Mucosa of descending colon (tissue), 3 donors: ENCODE measurements around the gene PRPF40B. TPM values are rescaled to one million over a fixed set of nuclear protein-coding genes. Genes with fewer than 3 reads are reported as not detected.

Source experiments
- ATAC-seq: fragments of 200-7000 bp; cut with Tn5 transposase; one replicate; pipeline ENCODE4 v1.9.1; 2020; ENCODE audit warnings: mild to moderate bottlenecking, moderate library complexity
- DNase-seq, 3 donors: peaks; one replicate each; pipeline ENCODE4 v3.0.0-alpha.2; 2020
- H3K36me3 ChIP-seq: fragments of 200-600 bp; one replicate; pipeline ENCODE4 v1.8.0; 2021; ENCODE audit warnings: low read depth, mild to moderate bottlenecking
- H3K4me1 ChIP-seq: fragments of 200-600 bp; one replicate; pipeline ENCODE4 v1.8.0; 2021; ENCODE audit warnings: low read depth, mild to moderate bottlenecking
- H3K4me3 ChIP-seq: fragments of 200-600 bp; one replicate; pipeline ENCODE4 v1.8.0; 2021; ENCODE audit warnings: mild to moderate bottlenecking
- H3K9me3 ChIP-seq: fragments of 200-600 bp; one replicate; pipeline ENCODE4 v1.8.0; 2021; ENCODE audit warnings: mild to moderate bottlenecking
- intact Hi-C, 2 donors: fragments of 100-400 bp; cut with DNase I in 1 of 2; cut with micrococcal nuclease in 1 of 2; formaldehyde crosslinking; loops; one replicate each; pipeline versions ENCODE4 v1.11.0 to v1.11.1; 2022; cut with DNase I, micrococcal nuclease
- long read RNA-seq, 2 donors: library from polyadenylated mRNA; unstranded; transcript quantifications; one replicate each; pipeline ENCODE4 v2.0.0, GENCODE V29; 2019 to 2021
- total RNA-seq, 3 donors: library from RNA; stranded (reverse); fragmentation: NEBNext Ultra II Directional in 2 of 3; extraction: Animal tissue kit (Norgen Biotek cat#: 25700) in 2 of 3; gene quantifications; one replicate each; pipeline versions ENCODE4 v1.2.1 to v1.2.4, GENCODE V29; 2021 to 2023
- TF ChIP-seq, protein P1 (sequence below): fragments of 200-600 bp; IDR thresholded peaks from one replicate; pipeline ENCODE4 v1.8.0; 2022; ENCODE audit warnings: antibody characterized with exemption, mild to moderate bottlenecking
- donor health status: DM: no; HTN: no; CAD: no; lungs with moderate emphysema.
- donor health status: DM: no; HTN: no; CAD: no.
- donor health status: DM: no; HTN: yes; CAD: no.

The PRPF40B gene
- 10 to 100 TPM; 11.5 to 27.2 (median 12.7) TPM for total RNA-seq
- long read RNA-seq, donor 1, transcript PRPF40B-209 (26 exons, 3,307 nt): major isoform, 6 of 62 reads
- long read RNA-seq, donor 1, partial matches to known transcripts: 8 of 62 reads
- long read RNA-seq, donor 1, other reads (novel, unspliced or antisense): 48 of 62 reads
- long read RNA-seq, donor 2, partial matches to known transcripts: 1 of 7 reads
- long read RNA-seq, donor 2, other reads (novel, unspliced or antisense): 6 of 7 reads

- Histone ChIP-seq H3K4me3 (peak within 1 kb of the TSS; percentile 22), H3K9me3 (no peaks in the 10 kb centered on the region), H3K4me1 (peaks cover 10% of the 10 kb centered on the region), H3K36me3 (no peaks in the 10 kb centered on the region)
- TF ChIP-seq, protein P1, sequence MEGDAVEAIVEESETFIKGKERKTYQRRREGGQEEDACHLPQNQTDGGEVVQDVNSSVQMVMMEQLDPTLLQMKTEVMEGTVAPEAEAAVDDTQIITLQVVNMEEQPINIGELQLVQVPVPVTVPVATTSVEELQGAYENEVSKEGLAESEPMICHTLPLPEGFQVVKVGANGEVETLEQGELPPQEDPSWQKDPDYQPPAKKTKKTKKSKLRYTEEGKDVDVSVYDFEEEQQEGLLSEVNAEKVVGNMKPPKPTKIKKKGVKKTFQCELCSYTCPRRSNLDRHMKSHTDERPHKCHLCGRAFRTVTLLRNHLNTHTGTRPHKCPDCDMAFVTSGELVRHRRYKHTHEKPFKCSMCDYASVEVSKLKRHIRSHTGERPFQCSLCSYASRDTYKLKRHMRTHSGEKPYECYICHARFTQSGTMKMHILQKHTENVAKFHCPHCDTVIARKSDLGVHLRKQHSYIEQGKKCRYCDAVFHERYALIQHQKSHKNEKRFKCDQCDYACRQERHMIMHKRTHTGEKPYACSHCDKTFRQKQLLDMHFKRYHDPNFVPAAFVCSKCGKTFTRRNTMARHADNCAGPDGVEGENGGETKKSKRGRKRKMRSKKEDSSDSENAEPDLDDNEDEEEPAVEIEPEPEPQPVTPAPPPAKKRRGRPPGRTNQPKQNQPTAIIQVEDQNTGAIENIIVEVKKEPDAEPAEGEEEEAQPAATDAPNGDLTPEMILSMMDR: peak; percentile 33
- DNase-seq (peak; percentile 91 to 93 (median 91)), ATAC-seq (peak; percentile 96)
- intact Hi-C loops: no loop called here
Measured at GRCh38 chr12:49623142-49623904, at the start of gene PRPF40B. PRPF40B (plus strand) TSS chr12:49623561; CDS start chr12:49623591, 30 bp downstream.

- no peaks in the 10 kb centered on the region for H3K4me1 ChIP-seq
- DNase-seq: no peak
- no peaks in the 10 kb centered on the region for H3K9me3 ChIP-seq
- TF ChIP-seq, protein P1: no peak
- no peak for ATAC-seq
- intact Hi-C loops: no loop called here
- H3K36me3 ChIP-seq: no peaks in the 10 kb centered on the region
- H3K4me3 ChIP-seq: no peak overlapping the region
Measured at GRCh38 chr12:49577589-49578315, 45.6 kb upstream of the PRPF40B start.

- H3K4me1 ChIP-seq: no peaks in the 10 kb centered on the region
- intact Hi-C loops: no loop called here
- no peaks in the 10 kb centered on the region for H3K9me3 ChIP-seq
- DNase-seq (no peak), ATAC-seq (no peak)
- H3K4me3 ChIP-seq: no peak overlapping the region
- TF ChIP-seq, protein P1: no peak
- no peaks in the 10 kb centered on the region for H3K36me3 ChIP-seq
Measured at GRCh38 chr12:49578471-49579112, 44.8 kb upstream of the PRPF40B start.

GRCh38 chr12:49580572-49581535 is 42.5 kb upstream of the PRPF40B start:
- Histone ChIP-seq H3K36me3 (no peaks in the 10 kb centered on the region), H3K9me3 (no peaks in the 10 kb centered on the region), H3K4me1 (no peaks in the 10 kb centered on the region), H3K4me3 (no peak overlapping the region)
- TF ChIP-seq, protein P1: peak; percentile 55
- DNase-seq (peak in 2 of 3 donors; percentile 51 to 83), ATAC-seq (peak; percentile 90)
- intact Hi-C loops: no loop called here
